ENCODE results near the gene ZC3HAV1L.

DNA sequence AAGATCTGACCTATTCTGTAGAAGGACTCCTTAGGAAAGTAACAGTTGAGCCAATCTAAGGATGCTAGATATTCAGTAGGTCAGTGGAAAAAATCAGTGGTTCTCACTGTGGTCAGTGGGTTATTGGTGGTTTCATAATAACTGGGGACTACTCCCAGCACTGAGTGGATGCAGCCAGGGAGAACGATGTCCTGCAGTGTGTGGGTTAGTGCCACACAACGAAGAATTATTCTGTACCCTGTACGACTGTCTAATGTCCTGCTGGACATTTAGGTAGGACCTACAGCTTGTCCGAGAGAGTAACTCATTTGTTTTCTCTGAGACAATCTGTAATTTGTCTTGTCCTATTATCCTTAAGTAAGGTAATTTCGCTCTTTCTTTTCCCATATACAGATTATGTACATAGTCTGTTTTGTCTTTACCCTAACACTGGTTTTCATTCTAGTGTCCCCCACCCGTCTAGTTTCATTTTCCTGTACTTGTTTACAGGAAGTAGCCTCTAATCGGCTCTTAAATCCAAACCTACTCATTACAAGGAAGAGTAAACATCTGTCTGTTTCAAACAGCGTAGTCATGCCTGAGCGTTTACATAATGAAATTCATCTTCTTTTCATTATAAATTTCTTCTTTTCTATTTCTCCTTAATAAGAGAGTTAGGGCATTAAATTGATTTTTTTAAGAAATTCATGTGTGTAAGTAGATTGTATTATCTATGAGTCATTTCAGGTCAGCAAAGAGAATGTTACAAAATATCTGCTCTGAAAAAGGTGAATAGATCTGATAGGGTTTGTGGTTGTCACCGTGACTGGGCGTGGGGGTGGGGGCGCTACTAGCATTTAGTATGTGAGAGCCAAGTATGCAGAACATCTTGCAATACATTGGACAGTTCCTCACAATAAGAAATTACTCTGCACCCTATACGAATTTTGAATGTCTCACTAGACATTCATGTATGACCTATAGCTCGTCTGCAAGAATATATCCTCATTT is 8.3 kb upstream of the ZC3HAV1L start:
- TF ChIP-seq MAZ (IDR thresholded peaks at IDR 0.05; ENCODE audit: borderline replicate concordance, low read depth, low read length) (no peak), SMC3 (IDR thresholded peaks at IDR 0.05) (no peak), RAD21 (conservative IDR thresholded peaks at IDR 0.05 in 1 of 2, IDR thresholded peaks at IDR 0.05 in 1 of 2) (no peak), ZSCAN20 (CRISPR knock-in tag; IDR thresholded peaks at IDR 0.05) (no peak), POLR2A (IDR thresholded peaks at IDR 0.05; ENCODE audit: low read length) (no peak)
- TF ChIP-seq, protein P1, sequence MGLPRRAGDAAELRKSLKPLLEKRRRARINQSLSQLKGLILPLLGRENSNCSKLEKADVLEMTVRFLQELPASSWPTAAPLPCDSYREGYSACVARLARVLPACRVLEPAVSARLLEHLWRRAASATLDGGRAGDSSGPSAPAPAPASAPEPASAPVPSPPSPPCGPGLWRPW (IDR thresholded peaks at IDR 0.05): no peak
- TF ChIP-seq, protein P2, sequence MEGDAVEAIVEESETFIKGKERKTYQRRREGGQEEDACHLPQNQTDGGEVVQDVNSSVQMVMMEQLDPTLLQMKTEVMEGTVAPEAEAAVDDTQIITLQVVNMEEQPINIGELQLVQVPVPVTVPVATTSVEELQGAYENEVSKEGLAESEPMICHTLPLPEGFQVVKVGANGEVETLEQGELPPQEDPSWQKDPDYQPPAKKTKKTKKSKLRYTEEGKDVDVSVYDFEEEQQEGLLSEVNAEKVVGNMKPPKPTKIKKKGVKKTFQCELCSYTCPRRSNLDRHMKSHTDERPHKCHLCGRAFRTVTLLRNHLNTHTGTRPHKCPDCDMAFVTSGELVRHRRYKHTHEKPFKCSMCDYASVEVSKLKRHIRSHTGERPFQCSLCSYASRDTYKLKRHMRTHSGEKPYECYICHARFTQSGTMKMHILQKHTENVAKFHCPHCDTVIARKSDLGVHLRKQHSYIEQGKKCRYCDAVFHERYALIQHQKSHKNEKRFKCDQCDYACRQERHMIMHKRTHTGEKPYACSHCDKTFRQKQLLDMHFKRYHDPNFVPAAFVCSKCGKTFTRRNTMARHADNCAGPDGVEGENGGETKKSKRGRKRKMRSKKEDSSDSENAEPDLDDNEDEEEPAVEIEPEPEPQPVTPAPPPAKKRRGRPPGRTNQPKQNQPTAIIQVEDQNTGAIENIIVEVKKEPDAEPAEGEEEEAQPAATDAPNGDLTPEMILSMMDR (IDR thresholded peaks at IDR 0.05): no peak
- TF ChIP-seq, protein P3, sequence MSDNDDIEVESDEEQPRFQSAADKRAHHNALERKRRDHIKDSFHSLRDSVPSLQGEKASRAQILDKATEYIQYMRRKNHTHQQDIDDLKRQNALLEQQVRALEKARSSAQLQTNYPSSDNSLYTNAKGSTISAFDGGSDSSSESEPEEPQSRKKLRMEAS (IDR thresholded peaks at IDR 0.05): no peak
